HG03432 (cell line): ENCODE measurements around the gene PITX2.
"Not testable (repeated sequence)": the region's sequence is repeated elsewhere in the genome, so short reads cannot be mapped to it uniquely, and the experiment has no call there.

Experiments
- ATAC-seq: cut with Tn5 transposase; IDR thresholded peaks from one replicate; pipeline ENCODE4 v1.9.1; 2021; ENCODE audit warnings: mild to moderate bottlenecking, moderate library complexity; ENCODE audit not compliant: unreplicated experiment

PITX2 gene

DNA sequence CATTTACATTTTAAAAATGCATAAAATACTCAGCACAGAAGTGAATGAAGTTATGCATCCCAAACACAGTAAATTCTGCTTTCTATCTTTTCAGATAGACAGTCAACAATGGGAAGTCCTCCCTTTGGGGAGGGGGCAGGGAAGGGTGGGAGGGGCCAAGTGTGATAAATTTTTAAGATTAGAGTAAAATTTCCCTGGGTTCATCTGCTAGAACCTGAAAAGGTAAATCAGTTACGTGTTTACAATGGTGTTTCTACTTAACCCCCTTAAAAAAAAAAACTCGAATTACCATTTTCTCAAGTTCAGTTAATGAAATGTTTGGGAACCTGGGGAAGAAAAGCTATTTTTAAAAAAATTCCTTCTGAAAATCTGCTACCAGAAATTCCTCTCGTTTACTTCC lies 9.1 kb downstream of the PITX2 start:
- no peak for ATAC-seq

DNA sequence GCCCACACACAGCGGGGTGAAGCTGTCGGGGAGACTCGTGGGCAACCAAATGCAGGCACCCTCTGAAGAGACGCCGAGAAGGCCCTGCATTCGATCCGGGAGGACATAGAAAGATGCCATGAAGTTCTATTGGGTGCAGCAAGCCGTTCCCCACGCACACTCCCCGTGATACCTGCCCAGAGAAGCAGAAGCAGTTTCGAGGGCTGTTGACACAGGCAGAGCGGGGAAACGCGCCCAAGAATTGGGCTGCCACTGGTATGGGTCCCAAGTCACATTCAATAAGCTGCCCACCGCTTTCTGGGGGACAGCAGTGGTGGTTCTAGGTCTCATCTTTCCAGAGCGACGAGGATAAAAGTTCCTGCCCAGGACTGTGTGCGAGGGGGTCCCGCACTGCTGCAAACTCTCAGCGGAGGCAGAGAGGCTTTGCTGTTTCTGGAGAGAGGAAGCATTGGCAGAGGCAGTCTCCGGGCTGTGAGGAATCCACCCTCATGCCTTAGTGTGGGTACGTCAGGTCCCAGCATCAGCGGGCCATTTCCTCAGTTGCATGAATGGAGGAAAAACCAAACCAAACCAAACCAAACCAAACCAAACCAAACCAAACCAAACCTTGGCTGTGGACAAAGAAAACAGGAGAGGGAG lies 10.1 kb downstream of the PITX2 start:
- ATAC-seq, result no peak

- ATAC-seq, result no peak
Observed at GRCh38 chr4:110611968-110612447, 10.9 kb downstream of the PITX2 start.

GRCh38 chr4:110610940-110611831 lies 11.7 kb downstream of the PITX2 start:
- peak; percentile 86 for ATAC-seq

DNA sequence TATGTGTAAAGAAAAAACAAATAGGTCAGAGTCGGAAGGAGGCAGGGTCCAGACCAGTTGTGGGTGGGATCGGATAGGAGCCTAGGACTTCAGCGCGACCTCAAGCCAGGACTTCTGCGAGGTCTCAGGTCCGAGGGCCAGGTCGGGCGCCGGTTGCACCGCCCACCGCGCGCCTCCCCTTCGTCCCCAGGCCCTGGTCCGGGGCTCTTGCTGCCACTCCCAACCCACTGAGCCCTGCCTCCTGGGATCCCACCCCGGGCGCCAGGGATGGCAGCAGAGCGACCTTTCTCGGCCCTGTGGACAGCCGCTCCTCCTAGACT lies 12.3 kb downstream of the PITX2 start:
- ATAC-seq, result peak; percentile 1

DNA sequence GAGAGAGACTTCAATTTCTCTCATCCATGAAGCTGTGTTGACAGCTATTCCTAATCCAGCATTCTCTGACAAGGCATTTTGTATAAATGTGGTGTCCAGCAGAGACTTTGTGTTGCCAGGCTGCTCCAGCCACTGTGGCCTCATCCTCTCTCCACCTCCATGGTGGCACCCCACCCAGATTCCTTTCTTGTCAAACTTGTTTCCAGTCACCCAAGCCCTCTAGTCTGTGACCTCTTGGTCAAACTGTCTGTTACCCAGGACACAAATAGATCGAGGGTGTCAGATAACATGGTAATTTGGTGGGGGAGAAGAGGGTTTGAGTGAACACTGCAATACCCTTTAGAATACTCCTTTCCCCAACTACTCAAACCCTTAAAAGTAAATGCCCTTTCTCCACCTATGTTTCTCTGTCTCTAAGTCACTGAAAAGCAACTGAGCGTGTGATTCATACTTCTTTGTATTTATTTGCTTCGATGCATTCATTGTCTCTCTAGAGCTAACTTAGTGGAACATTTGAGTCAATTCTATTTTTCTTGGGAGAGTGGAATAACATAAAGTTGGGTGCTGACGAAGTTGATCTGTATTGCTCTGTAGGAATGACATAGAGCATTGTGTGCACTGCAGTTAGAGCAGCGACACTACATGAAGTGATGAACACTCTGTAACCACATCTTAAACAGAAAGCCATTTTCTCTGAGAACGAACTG lies 13.7 kb downstream of the PITX2 start:
- ATAC-seq, result no peak

DNA sequence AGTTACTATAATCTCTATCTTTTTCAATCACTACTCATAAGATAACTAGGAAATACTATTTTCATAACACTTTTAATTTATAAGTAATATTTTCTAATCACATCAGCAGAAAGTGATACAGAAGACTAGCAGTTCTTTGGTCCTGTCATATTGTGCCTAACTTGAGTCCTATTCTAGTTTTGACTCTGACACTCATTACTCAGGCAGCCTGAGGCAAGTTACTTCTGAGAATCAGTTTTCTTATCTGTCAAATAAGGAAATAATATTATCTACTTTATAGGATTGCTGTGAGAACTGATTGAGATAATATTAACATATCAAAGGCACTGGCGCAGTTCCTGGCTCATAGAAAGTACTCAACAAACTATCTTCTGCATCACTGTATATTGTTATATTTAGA lies 17.8 kb downstream of the PITX2 start:
- no peak for ATAC-seq

GRCh38 chr4:110602061-110602460 lies 20.8 kb downstream of the PITX2 start:
- ATAC-seq, result no peak

DNA sequence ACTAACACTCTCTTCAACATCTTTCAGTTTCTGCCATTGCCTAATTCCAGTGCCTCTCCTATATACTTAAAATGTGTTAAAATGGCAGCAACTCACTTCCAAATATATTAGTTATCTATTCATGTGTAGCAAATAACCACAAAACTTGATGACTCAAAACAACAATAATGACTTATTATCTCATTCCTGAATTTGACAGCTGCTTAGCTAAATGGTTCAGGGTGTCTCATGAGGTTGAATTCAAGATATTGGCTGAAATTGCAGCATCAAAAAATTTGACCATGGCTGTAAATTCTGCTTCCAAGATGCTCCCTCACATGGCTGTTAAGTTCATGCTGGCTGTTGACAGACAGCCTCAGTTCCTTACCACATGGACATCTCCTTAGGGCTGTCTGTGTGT lies 25.3 kb downstream of the PITX2 start:
- ATAC-seq, result no peak

- ATAC-seq, result no peak
Observed at GRCh38 chr4:110596431-110596830, 26.4 kb downstream of the PITX2 start.

DNA sequence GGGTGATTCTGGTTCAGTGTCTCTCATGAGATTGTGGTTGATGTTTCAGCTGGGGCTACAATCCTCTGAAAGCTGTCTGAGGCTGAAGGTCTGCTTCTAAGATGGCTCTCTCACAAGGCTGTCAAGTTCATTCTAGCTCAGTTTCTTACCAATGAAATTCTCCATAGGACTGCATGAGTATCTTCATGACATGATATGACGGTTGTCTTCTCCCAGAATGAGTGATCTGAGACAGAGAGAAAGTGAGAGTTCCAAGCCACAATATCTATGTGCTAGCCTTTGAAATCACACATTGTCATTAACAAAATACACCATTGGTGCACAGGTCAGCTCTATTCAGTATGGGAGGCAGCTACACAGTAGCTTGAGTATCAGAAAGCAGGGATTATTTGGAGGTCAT lies 27.3 kb downstream of the PITX2 start:
- no peak for ATAC-seq

DNA sequence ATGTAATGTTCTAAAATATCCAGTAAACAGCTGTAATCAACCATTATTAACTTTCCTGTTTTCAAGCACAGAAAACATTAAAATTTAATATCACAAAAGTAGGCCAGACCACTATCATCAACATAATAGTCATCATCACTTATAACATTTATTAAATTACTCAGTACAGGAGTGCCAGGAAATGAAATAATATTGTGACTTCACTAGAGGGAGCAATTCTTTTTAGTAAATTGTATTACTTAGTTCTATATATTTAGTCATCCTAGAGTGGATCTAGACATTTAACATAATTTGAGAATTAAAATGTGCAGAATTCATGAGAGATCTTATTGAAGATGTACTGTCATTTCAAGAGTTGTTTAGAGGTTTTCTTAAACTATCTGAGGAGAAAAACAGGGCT lies 33.6 kb downstream of the PITX2 start:
- no peak for ATAC-seq

DNA sequence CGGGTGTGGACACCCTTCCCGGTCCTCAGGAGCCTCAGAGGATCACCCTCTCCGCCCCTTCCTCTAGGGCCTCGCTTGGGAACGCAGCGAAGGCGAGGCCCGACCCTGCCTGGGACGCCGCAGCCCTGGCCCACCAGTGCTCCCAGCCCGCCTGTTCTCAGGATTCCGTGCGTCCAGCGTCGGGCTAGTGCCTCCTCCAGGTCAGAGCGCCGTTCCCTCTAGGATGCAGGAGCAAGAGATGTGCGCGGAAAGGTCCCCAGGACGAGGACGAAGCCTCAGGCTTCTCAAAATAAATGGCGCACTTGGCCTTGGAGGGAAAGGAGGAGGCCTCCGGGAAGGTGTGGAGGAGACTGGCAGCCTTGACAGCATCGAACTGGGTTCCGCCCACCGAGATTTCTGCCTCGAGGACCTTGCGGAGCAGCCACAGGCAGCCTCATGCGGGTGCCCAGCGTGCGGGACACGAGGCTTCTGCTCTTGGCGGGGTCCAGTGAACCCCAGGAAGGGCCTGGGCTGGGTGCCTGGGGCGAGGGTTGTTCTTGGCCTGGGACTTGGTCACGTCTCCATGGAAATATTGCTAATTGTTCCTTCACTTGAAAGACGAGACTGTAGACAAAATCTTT lies 35.1 kb downstream of the PITX2 start:
- ATAC-seq, result no peak

- ATAC-seq, result no peak
Observed at GRCh38 chr4:110586131-110586850, 36.6 kb downstream of the PITX2 start.

DNA sequence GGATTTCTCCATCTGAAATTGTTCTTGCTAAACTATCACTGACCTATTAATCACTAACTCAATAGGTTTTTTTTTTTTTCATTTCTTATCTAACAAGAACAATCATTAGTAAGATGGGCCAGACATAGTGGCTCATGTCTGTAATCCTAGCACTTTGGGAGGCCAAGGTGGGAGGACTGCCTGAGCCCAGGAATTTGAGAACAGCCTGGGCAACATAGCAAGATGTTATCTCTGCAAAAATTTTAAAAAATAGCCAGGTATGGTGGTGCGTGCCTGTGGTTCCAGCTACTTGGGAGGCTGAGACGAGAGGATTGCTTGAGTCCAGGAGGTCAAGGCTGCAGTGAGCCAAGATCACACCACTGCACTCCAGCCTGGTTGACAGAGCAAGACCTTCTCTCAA lies 46.2 kb downstream of the PITX2 start:
- ATAC-seq, result not testable (repeated sequence)
